ENCODE measurements around the gene PAF1.

The PAF1 gene

GRCh38 chr19:39432677-39433025, 41.7 kb upstream of the PAF1 start:
- no peak for TF ChIP-seq CTCF (IDR thresholded peaks at IDR 0.05; ENCODE audit: low read depth, low read length)

GRCh38 chr19:39430675-39431593, 40.0 kb upstream of the PAF1 start:
- no peak for TF ChIP-seq CTCF (IDR thresholded peaks at IDR 0.05; ENCODE audit: low read depth, low read length)
- no peak for DNase-seq (ENCODE audit: extremely low read depth, low read depth)

More at GRCh38 chr19:39432677-39433025, 41.7 kb upstream of the PAF1 start:
- DNase-seq (ENCODE audit: extremely low read depth, low read depth), result no peak

GRCh38 chr19:39428283-39429112, 37.6 kb upstream of the PAF1 start:
- no peak for DNase-seq (ENCODE audit: extremely low read depth, low read depth)
- no peak for TF ChIP-seq CTCF (IDR thresholded peaks at IDR 0.05; ENCODE audit: low read depth, low read length)

- TF ChIP-seq CTCF (IDR thresholded peaks at IDR 0.05; ENCODE audit: low read depth, low read length), result no peak
- DNase-seq (ENCODE audit: extremely low read depth, low read depth), result no peak
Observed at GRCh38 chr19:39427707-39428106, 36.8 kb upstream of the PAF1 start.

GRCh38 chr19:39426170-39426569, 35.3 kb upstream of the PAF1 start:
- DNase-seq (ENCODE audit: extremely low read depth, low read depth), result no peak
- no peak for TF ChIP-seq CTCF (IDR thresholded peaks at IDR 0.05; ENCODE audit: low read depth, low read length)

GRCh38 chr19:39425744-39426143, 34.8 kb upstream of the PAF1 start:
- TF ChIP-seq CTCF (IDR thresholded peaks at IDR 0.05; ENCODE audit: low read depth, low read length), result no peak
- DNase-seq (ENCODE audit: extremely low read depth, low read depth), result no peak

GRCh38 chr19:39424934-39425333, 34.0 kb upstream of the PAF1 start:
- no peak for DNase-seq (ENCODE audit: extremely low read depth, low read depth)
- TF ChIP-seq CTCF (IDR thresholded peaks at IDR 0.05; ENCODE audit: low read depth, low read length), result no peak

All from AG09319 (cell line).